ENCODE measurements around the gene VPS13A. TPM values are rescaled to one million over a fixed set of nuclear protein-coding genes. Genes with fewer than 3 reads are reported as not detected.

The VPS13A gene
- polyA plus RNA-seq, 3 donors from 2014 or later, result 2.0 to 5.6 (median 4.5) TPM

Other genes starting within 250 kb of the VPS13A start
- gene FOXB2, start 157.9 kb upstream of the VPS13A start, polyA plus RNA-seq, result not detected